ENCODE data around the gene PTGER1.

Gene PTGER1

GRCh38 chr19:14427461-14427860, 47.7 kb downstream of the PTGER1 start:
- H3K27ac ChIP-seq = no peak overlapping the region
- TF ChIP-seq CTCF (IDR thresholded peaks at IDR 0.05) = no peak
- no peak for TF ChIP-seq ZFX (IDR thresholded peaks at IDR 0.05; ENCODE audit: borderline replicate concordance)

GRCh38 chr19:14425696-14426138, 49.4 kb downstream of the PTGER1 start:
- H3K27ac ChIP-seq = no peak overlapping the region
- TF ChIP-seq ZFX (IDR thresholded peaks at IDR 0.05; ENCODE audit: borderline replicate concordance) = no peak
- no peak for TF ChIP-seq CTCF (IDR thresholded peaks at IDR 0.05)
